Caco-2 (cell line): Measurements from ENCODE around the gene DHX38. TPM values are rescaled to one million over a fixed set of nuclear protein-coding genes. Genes with fewer than 3 reads are reported as not detected.

Experiments
- Bru-seq: library from RNA; stranded (reverse); fragments of 400-500 nt; gene quantifications from one replicate; lab custom pipeline; 2021; lab: Mats Ljungman, UMichigan
- BruChase-seq, 2 experiments: library from RNA; stranded (reverse); fragments of 400-500 nt; gene quantifications; one replicate each; lab custom pipeline; 2021; lab: Mats Ljungman, UMichigan
- BruUV-seq: library from RNA; stranded (reverse); fragments of 400-500 nt; replicated peaks from 2 replicates; lab custom pipeline; 2021; lab: Mats Ljungman, UMichigan
- CTCF ChIA-PET: fragments of 300-600 bp; sonication (Branson Sonifier 250); formaldehyde crosslinking; loops from one replicate; lab custom pipeline; 2022; ENCODE audit warnings: antibody characterized with exemption; lab: Charles Lee
- POLR2A ChIA-PET: fragments of 300-600 bp; sonication (Branson Sonifier 250); formaldehyde crosslinking; loops from one replicate; lab custom pipeline; 2022; ENCODE audit warnings: antibody characterized with exemption; lab: Charles Lee
- DNase-seq, 2 experiments: peaks; one replicate each; pipeline versions ENCODE4 v3.0.0 to v3.0.0-alpha.2; 2020 to 2022
- H3K27me3 ChIP-seq: replicated peaks from 2 replicates; pipeline ENCODE4 v1.6.0; 2011; ENCODE audit warnings: low read length; ENCODE audit not compliant: control insufficient read depth, insufficient read depth
- H3K36me3 ChIP-seq: 2 replicates; pipeline ENCODE4 v1.5.1; 2011; ENCODE audit warnings: low read length; ENCODE audit not compliant: control insufficient read depth, insufficient read depth
- H3K4me1 ChIP-seq: fragments of 250-450 bp; sonication (Bioruptor Pico); 2 replicates; pipeline ENCODE4 v1.5.1; 2020; ENCODE audit warnings: mild to moderate bottlenecking
- H3K4me3 ChIP-seq: 2 replicates; pipeline ENCODE4 v1.5.1; 2011; ENCODE audit warnings: low read depth, mild to moderate bottlenecking, control low read depth, low read length
- H3K9me3 ChIP-seq: fragments of 250-450 bp; sonication (Bioruptor Pico); 2 replicates; pipeline ENCODE4 v1.5.1; 2020; ENCODE audit warnings: mild to moderate bottlenecking, moderate library complexity
- H3K27ac Mint-ChIP-seq: one replicate; pipeline ENCODE4 v1.8.0; 2022; ENCODE audit warnings: mixed read lengths; ENCODE audit not compliant: unreplicated experiment
- H3K27me3 Mint-ChIP-seq: one replicate; pipeline ENCODE4 v1.8.0; 2022; ENCODE audit warnings: mixed read lengths; ENCODE audit not compliant: insufficient read depth, unreplicated experiment
- H3K36me3 Mint-ChIP-seq: one replicate; pipeline ENCODE4 v1.8.0; 2022; ENCODE audit warnings: mild to moderate bottlenecking, mixed read lengths; ENCODE audit not compliant: insufficient read depth, unreplicated experiment
- H3K4me1 Mint-ChIP-seq: one replicate; pipeline ENCODE4 v1.8.0; 2022; ENCODE audit warnings: low read depth, mixed read lengths; ENCODE audit not compliant: unreplicated experiment
- H3K4me3 Mint-ChIP-seq: one replicate; pipeline ENCODE4 v1.8.0; 2022; ENCODE audit warnings: mild to moderate bottlenecking, moderate library complexity, mixed read lengths; ENCODE audit not compliant: unreplicated experiment
- H3K9me3 Mint-ChIP-seq: one replicate; pipeline ENCODE4 v1.8.0; 2022; ENCODE audit warnings: mixed read lengths; ENCODE audit not compliant: unreplicated experiment
- intact Hi-C: fragments of 100-400 bp; cut with micrococcal nuclease; formaldehyde crosslinking; loops from one replicate; pipeline ENCODE4 v1.10.0; 2022; ENCODE audit not compliant: unreplicated experiment
- long read RNA-seq: library from polyadenylated mRNA; stranded (forward); transcript quantifications from one replicate; pipeline ENCODE4 v2.0.0, GENCODE V29; 2022
- total RNA-seq: library from RNA; stranded (reverse); gene quantifications from 2 replicates; pipeline ENCODE4 v1.2.3, GENCODE V29; 2022
- TF ChIP-seq, protein P1 (sequence below), 2 experiments: fragments of 200-600 bp in 1 of 2; IDR thresholded peaks; 1 replicate in 1 of 2; 2 replicates in 1 of 2; pipeline versions ENCODE4 v1.5.1 to v1.8.0; 2011 to 2022; ENCODE audit warnings: antibody characterized with exemption in 1 of 2, control low read depth in 1 of 2, inconsistent platforms in 1 of 2, low read depth in 1 of 2, low read length in 1 of 2, mild to moderate bottlenecking in 1 of 2, moderate library complexity in 1 of 2; ENCODE audit not compliant: insufficient read depth in 1 of 2, severe bottlenecking in 1 of 2, unreplicated experiment in 1 of 2

The DHX38 gene
- total RNA-seq = 89.1 and 92.1 TPM in 2 replicates
- percentile 83 among the genes with signal in this experiment for Bru-seq, nascent RNA
- percentile 84 among the genes with signal in this experiment for BruChase-seq, experiment 1, labeled RNA remaining after a 2-hour chase
- BruChase-seq, experiment 2, labeled RNA remaining after a 6-hour chase = percentile 92 among the genes with signal in this experiment
- long read RNA-seq, full-length matches to known transcripts = 24 of 53 reads
- long read RNA-seq, partial matches to known transcripts = 20 of 53 reads
- long read RNA-seq, other reads (novel, unspliced or antisense) = 9 of 53 reads

DNA sequence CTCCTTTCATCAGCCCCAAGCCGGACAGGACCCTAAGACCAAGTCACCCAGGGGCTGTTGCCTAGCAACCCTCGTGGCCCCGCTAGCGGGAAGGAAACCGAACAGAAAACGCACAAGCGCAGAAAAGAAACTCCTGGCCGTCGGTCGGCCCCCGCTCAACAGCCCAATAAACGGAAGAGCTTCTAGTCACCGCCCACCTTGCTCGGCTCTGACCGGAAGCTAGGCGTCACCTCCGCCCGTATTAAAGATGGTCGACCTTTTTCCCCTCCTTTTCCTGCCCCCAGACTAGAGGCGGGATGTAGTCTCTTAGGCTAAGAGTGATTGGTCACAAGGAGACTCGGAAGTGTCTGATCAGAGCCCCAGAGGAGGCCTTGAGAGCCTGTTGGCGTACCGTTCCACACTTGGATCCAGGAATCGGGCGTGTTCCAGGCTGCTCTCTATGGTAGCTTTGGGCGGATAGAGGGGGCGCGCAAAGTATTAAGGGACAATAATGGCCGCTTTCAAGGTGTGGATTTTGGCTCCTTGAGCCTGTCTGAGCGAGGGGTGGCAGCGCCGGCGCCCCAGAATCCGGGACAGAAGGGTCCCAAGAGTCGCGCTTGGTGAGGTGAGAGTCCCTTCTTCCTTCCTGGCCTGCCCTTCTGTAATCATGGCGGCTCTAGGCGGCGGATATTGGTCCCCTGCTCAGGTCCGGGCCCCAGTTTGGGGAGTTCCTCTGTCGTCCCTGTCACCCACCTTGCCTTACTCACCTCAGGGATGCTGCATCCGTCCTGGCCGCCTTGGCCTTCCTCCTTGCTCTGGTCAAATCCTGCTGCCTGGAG lies at the start of gene DHX38, which contains the start of gene TXNL4B:
TSS of gene DHX38 (plus strand) at position 400 of the 818 bp plus-strand sequence. CDS start 2,311 bp downstream, outside the sequence.
TSS of gene TXNL4B (minus strand) at position 173 of the 818 bp plus-strand sequence. CDS start 2,871 bp downstream, outside the sequence.
- peak; percentile 96 to 98 for DNase-seq
- intact Hi-C loops = loop anchor here (1.0 to 2.0 kb wide), 3 partner anchors 27 to 199 kb away; partner anchors contain the start of genes DHODH and IST1
- no TSS peak for BruUV-seq
- Histone ChIP-seq H3K4me1 (0 out of 2 replicates have a peak, but pooled peaks cover 9% of the 10 kb centered on the region), H3K9me3 (no peaks in the 10 kb centered on the region), H3K4me3 (peak within 1 kb of the TSS; percentile 72), H3K27me3 (no peaks in the 10 kb centered on the region), H3K36me3 (peaks cover 2% of the 10 kb centered on the region; the same call in 1 of the 2 replicates)
- POLR2A ChIA-PET = interaction anchor here (0.9 to 1.3 kb wide), 8 partner anchors 10 to 285 kb away, joined by 3 to 5 read pairs (median 4); partner anchors contain the start of genes AP1G1, HP and ZNF821
- Mint-ChIP-seq H3K4me1 (peaks cover 18% of the 10 kb centered on the region), H3K4me3 (peak within 1 kb of the TSS; percentile 95), H3K36me3 (peaks cover 58% of the 10 kb centered on the region), H3K27me3 (no peaks in the 10 kb centered on the region), H3K9me3 (no peaks in the 10 kb centered on the region), H3K27ac (peak within 1 kb of the TSS; percentile 97)
- CTCF ChIA-PET = interaction anchor here (0.8 to 1.4 kb wide), 6 partner anchors 25 to 210 kb away, joined by 3 to 18 read pairs (median 4); partner anchors contain the start of genes HPR and ZNF821
- TF ChIP-seq, protein P1, sequence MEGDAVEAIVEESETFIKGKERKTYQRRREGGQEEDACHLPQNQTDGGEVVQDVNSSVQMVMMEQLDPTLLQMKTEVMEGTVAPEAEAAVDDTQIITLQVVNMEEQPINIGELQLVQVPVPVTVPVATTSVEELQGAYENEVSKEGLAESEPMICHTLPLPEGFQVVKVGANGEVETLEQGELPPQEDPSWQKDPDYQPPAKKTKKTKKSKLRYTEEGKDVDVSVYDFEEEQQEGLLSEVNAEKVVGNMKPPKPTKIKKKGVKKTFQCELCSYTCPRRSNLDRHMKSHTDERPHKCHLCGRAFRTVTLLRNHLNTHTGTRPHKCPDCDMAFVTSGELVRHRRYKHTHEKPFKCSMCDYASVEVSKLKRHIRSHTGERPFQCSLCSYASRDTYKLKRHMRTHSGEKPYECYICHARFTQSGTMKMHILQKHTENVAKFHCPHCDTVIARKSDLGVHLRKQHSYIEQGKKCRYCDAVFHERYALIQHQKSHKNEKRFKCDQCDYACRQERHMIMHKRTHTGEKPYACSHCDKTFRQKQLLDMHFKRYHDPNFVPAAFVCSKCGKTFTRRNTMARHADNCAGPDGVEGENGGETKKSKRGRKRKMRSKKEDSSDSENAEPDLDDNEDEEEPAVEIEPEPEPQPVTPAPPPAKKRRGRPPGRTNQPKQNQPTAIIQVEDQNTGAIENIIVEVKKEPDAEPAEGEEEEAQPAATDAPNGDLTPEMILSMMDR (IDR thresholded peaks at IDR 0.05; ENCODE audit: insufficient read depth in 1 of 2, low read depth in 1 of 2, low read length in 1 of 2, severe bottlenecking in 1 of 2, unreplicated experiment in 1 of 2) = no peak

DNA sequence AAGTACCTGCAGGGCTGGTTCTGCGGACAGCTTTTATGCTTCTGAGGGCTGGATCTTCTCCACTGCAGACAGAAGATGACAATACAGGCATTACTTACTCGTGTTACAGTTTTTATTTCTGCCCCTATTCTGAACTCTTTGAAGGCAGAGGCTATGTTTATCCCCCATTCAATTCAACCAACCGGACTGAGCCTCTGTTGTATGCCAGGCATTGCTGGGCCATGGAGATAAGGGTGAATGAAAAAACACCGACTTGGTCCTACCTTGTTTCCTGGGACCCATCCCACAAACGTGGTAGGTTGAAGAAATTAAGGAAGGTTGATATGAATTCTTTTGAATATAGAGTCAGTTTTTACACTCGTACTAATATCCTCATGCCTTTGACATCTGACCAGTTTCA lies 49.4 kb upstream of the DHX38 start:
- Histone ChIP-seq H3K4me3 (no peak overlapping the region), H3K9me3 (peaks cover 6% of the 10 kb centered on the region; the same call in 1 of the 2 replicates), H3K27me3 (no peaks in the 10 kb centered on the region), H3K4me1 (no peaks in the 10 kb centered on the region), H3K36me3 (no peaks in the 10 kb centered on the region)
- DNase-seq = no peak
- no peak overlapping the region for H3K4me3 Mint-ChIP-seq
- CTCF ChIA-PET = no interaction called here
- H3K4me1 Mint-ChIP-seq = no peaks in the 10 kb centered on the region
- H3K27me3 Mint-ChIP-seq = peaks cover 4% of the 10 kb centered on the region
- BruUV-seq = no TSS peak
- H3K9me3 Mint-ChIP-seq = peaks cover 8% of the 10 kb centered on the region
- H3K27ac Mint-ChIP-seq = no peak overlapping the region
- H3K36me3 Mint-ChIP-seq = no peaks in the 10 kb centered on the region
- intact Hi-C loops = no loop called here
- POLR2A ChIA-PET = no interaction called here
- TF ChIP-seq, protein P1 (IDR thresholded peaks at IDR 0.05; ENCODE audit: insufficient read depth in 1 of 2, low read depth in 1 of 2, low read length in 1 of 2, severe bottlenecking in 1 of 2, unreplicated experiment in 1 of 2) = no peak

DNA sequence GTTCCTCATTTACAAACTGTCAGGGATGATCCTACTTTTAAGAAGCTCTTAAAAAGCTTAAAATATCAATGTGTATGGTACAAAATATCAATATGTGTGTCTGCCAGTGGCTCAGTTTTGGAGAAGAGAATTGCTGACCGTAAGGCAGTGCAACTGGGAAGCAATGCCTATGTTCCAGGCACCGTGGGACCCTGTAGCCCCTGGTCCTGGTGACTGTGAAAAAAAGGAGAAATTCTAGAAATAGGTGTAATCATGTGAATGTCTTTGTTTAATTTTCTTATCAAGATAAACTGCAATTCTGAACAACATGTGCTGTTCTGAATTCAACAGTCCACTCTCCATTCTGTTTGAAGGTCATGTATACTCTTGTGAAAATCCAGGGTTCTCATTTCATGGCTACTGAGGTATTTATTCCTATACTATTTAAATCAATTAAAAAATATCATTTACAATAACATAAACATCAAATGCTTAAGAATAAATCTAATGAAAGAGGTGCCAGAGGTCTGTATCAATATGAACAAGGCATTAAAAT lies 48.8 kb upstream of the DHX38 start:
- H3K9me3 Mint-ChIP-seq = peaks cover 14% of the 10 kb centered on the region
- H3K27me3 ChIP-seq = no peaks in the 10 kb centered on the region
- H3K4me1 ChIP-seq = no peaks in the 10 kb centered on the region
- no TSS peak for BruUV-seq
- no peak for DNase-seq
- peaks cover 6% of the 10 kb centered on the region; the same call in 1 of the 2 replicates for H3K9me3 ChIP-seq
- ChIA-PET CTCF (no interaction called here), POLR2A (no interaction called here)
- H3K36me3 ChIP-seq = no peaks in the 10 kb centered on the region
- H3K27ac Mint-ChIP-seq = no peak overlapping the region
- TF ChIP-seq, protein P1 (IDR thresholded peaks at IDR 0.05; ENCODE audit: insufficient read depth in 1 of 2, low read depth in 1 of 2, low read length in 1 of 2, severe bottlenecking in 1 of 2, unreplicated experiment in 1 of 2) = no peak
- H3K27me3 Mint-ChIP-seq = peaks cover 4% of the 10 kb centered on the region
- intact Hi-C loops = no loop called here
- H3K4me3 ChIP-seq = no peak overlapping the region
- no peaks in the 10 kb centered on the region for H3K36me3 Mint-ChIP-seq
- no peak overlapping the region for H3K4me3 Mint-ChIP-seq
- no peaks in the 10 kb centered on the region for H3K4me1 Mint-ChIP-seq
